CD14-positive monocyte (primary cell): ENCODE data around the gene ASPSCR1. TPM values are rescaled to one million over a fixed set of nuclear protein-coding genes. Genes with fewer than 3 reads are reported as not detected.

Experiments
- DNase-seq, 3 donors: peaks; one replicate each; pipeline ENCODE4 v3.0.0-alpha.2; 2011 to 2022
- H2AFZ ChIP-seq: 2 replicates; pipeline ENCODE4 v1.6.0; 2012; ENCODE audit warnings: mild to moderate bottlenecking, low read depth, low read length, inconsistent platforms; ENCODE audit not compliant: insufficient read depth, poor library complexity, severe bottlenecking
- H3K27ac ChIP-seq, 2 donors: 1 replicate in 1 of 2; 2 replicates in 1 of 2; pipeline ENCODE4 v1.5.1; 2012 to 2013; ENCODE audit warnings: low read length in 2 of 2, control low read depth in 1 of 2, inconsistent platforms in 1 of 2, low read depth in 1 of 2, mild to moderate bottlenecking in 1 of 2
- H3K27me3 ChIP-seq, 2 donors: one replicate each; pipeline versions ENCODE4 v1.6.0 to v1.6.1; 2011 to 2013; ENCODE audit warnings: low read length in 2 of 2; ENCODE audit not compliant: control insufficient read depth in 2 of 2, insufficient read depth in 2 of 2
- H3K36me3 ChIP-seq, 2 donors: replicated peaks in 1 of 2; 1 replicate in 1 of 2; 2 replicates in 1 of 2; pipeline versions ENCODE4 v1.5.1 to v1.6.1; 2012 to 2013; ENCODE audit warnings: low read length in 2 of 2, control low read depth in 1 of 2, inconsistent platforms in 1 of 2, mild to moderate bottlenecking in 1 of 2; ENCODE audit not compliant: insufficient read depth in 2 of 2, control insufficient read depth in 1 of 2
- H3K4me1 ChIP-seq, 2 donors: 1 replicate in 1 of 2; 2 replicates in 1 of 2; pipeline versions ENCODE4 v1.5.1 to v1.6.1; 2012 to 2013; ENCODE audit warnings: low read length in 2 of 2, control low read depth in 1 of 2, inconsistent platforms in 1 of 2, mild to moderate bottlenecking in 1 of 2, moderate library complexity in 1 of 2; ENCODE audit not compliant: insufficient read depth in 2 of 2, control insufficient read depth in 1 of 2
- H3K4me2 ChIP-seq: replicated peaks from 2 replicates; pipeline ENCODE3; 2012; ENCODE audit warnings: low read length, moderate library complexity, mild to moderate bottlenecking; ENCODE audit not compliant: poor library complexity, severe bottlenecking; ENCODE audit errors: extremely low read depth
- H3K4me3 ChIP-seq, 3 experiments: fragments of 200-600 bp in 1 of 3; sonication (generic) in 1 of 3; replicated peaks in 1 of 3; 1 replicate in 2 of 3; 2 replicates in 1 of 3; pipeline ENCODE4 v1.5.1; 2011 to 2013; ENCODE audit warnings: low read length in 3 of 3, mild to moderate bottlenecking in 3 of 3, control low read depth in 2 of 3, low read depth in 2 of 3, inconsistent platforms in 1 of 3, moderate library complexity in 1 of 3
- H3K79me2 ChIP-seq: 2 replicates; pipeline ENCODE4 v1.6.0; 2012; ENCODE audit warnings: mild to moderate bottlenecking, control low read depth, inconsistent platforms, low read length, moderate library complexity; ENCODE audit not compliant: insufficient read depth
- H3K9ac ChIP-seq: 2 replicates; pipeline ENCODE4 v1.6.0; 2017; ENCODE audit warnings: low read length, mild to moderate bottlenecking; ENCODE audit not compliant: insufficient read depth, poor library complexity, severe bottlenecking
- H3K9me3 ChIP-seq, 2 donors: replicated peaks in 1 of 2; 1 replicate in 1 of 2; 2 replicates in 1 of 2; pipeline versions ENCODE4 v1.5.1 to v1.6.1; 2012 to 2013; ENCODE audit warnings: low read length in 2 of 2, control low read depth in 1 of 2; ENCODE audit not compliant: control insufficient read depth in 1 of 2, insufficient read depth in 1 of 2
- H4K20me1 ChIP-seq: 2 replicates; pipeline ENCODE4 v1.6.0; 2012; ENCODE audit warnings: mild to moderate bottlenecking, low read length, control low read depth, moderate library complexity; ENCODE audit not compliant: insufficient read depth
- H3K27ac Mint-ChIP-seq, 7 donors: one replicate each; pipeline ENCODE4 v1.8.0; 2020; ENCODE audit warnings: mild to moderate bottlenecking in 7 of 7, mixed read lengths in 7 of 7, moderate library complexity in 6 of 7, inconsistent platforms in 2 of 7
- H3K27me3 Mint-ChIP-seq, 3 donors: one replicate each; pipeline ENCODE4 v1.8.0; 2021 to 2022; ENCODE audit warnings: low read depth in 3 of 3, mild to moderate bottlenecking in 3 of 3, mixed read lengths in 3 of 3, moderate library complexity in 3 of 3, inconsistent platforms in 1 of 3
- H3K36me3 Mint-ChIP-seq, 2 donors: one replicate each; pipeline ENCODE4 v1.8.0; 2020; ENCODE audit warnings: mixed read lengths in 2 of 2, inconsistent platforms in 1 of 2, mild to moderate bottlenecking in 1 of 2
- H3K4me1 Mint-ChIP-seq: one replicate; pipeline ENCODE4 v1.8.0; 2020; ENCODE audit warnings: mild to moderate bottlenecking, mixed read lengths
- H3K4me3 Mint-ChIP-seq, 2 donors: one replicate each; pipeline ENCODE4 v1.8.0; 2020; ENCODE audit warnings: mild to moderate bottlenecking in 2 of 2, mixed read lengths in 2 of 2, moderate library complexity in 1 of 2
- H3K9me3 Mint-ChIP-seq, 7 donors: one replicate each; pipeline ENCODE4 v1.8.0; 2020 to 2022; ENCODE audit warnings: mixed read lengths in 7 of 7, mild to moderate bottlenecking in 6 of 7, moderate library complexity in 6 of 7, inconsistent platforms in 2 of 7
- CTCF ChIP-seq: fragments of 200-600 bp; IDR thresholded peaks from one replicate; pipeline ENCODE4 v1.8.0; 2022; ENCODE audit warnings: antibody characterized with exemption, mild to moderate bottlenecking
- WGBS: methylation state at CpG from one replicate; pipeline ENCODE4 v1.1.5; 2013; ENCODE audit warnings: missing lambda C conversion rate; ENCODE audit not compliant: insufficient coverage; 5-methylcytosine and 5-hydroxymethylcytosine counted together
- intact Hi-C, 2 donors: fragments of 100-400 bp; cut with micrococcal nuclease; formaldehyde crosslinking; loops; one replicate each; pipeline versions ENCODE4 v1.15.0 to v1.15.1; 2023
- polyA plus RNA-seq, 3 donors: library from polyadenylated mRNA; depleted of rRNA in 1 of 3; unstranded in 2 of 3; stranded (reverse) in 1 of 3; fragments of 300-500 nt in 2 of 3; fragments of >200 nt in 1 of 3; fragmentation: Illumina TruSeq in 2 of 3; gene quantifications; 1 replicate in 2 of 3; 2 replicates in 1 of 3; pipeline ENCODE4 v1.2.3, GENCODE V29; 2012 to 2021

Gene ASPSCR1
- polyA plus RNA-seq, 3 donors: 25.5 to 31.9 (median 25.6) TPM

- H3K36me3 ChIP-seq: peaks cover 20 to 28% of the 10 kb centered on the region in 2 donors
- Mint-ChIP-seq H3K27me3 (peaks cover 0 to 1% (median under 1%) of the 10 kb centered on the region in 3 donors), H3K4me3 (no peak overlapping the region), H3K36me3 (peaks cover 17 to 34% of the 10 kb centered on the region in 2 donors), H3K9me3 (no peaks in the 10 kb centered on the region), H3K4me1 (peaks cover 9% of the 10 kb centered on the region), H3K27ac (no peak overlapping the region)
- no peak overlapping the region for H3K4me3 ChIP-seq
- no peak overlapping the region for H3K27ac ChIP-seq
- no peaks in the 10 kb centered on the region for H3K27me3 ChIP-seq
- 97% methylated on average over 24 of the region's 24 CpGs for WGBS
- no peak for DNase-seq
- H3K9me3 ChIP-seq: no peaks in the 10 kb centered on the region
- no peak overlapping the region for H2AFZ ChIP-seq
- H3K9ac ChIP-seq: no peak overlapping the region
- H3K4me2 ChIP-seq: no peak overlapping the region
- H4K20me1 ChIP-seq: peaks cover 3% of the 10 kb centered on the region
- H3K79me2 ChIP-seq: peaks cover 7% of the 10 kb centered on the region
- TF ChIP-seq CTCF: no peak
- H3K4me1 ChIP-seq: peaks cover 11 to 17% of the 10 kb centered on the region in 2 donors
- intact Hi-C loops: no loop called here
These were observed 70.0 kb downstream of the ASPSCR1 start for GRCh38 chr17:82047379-82047778.

GRCh38 chr17:82047914-82048570, 70.6 kb downstream of the ASPSCR1 start:
- Histone ChIP-seq H3K27me3 (no peaks in the 10 kb centered on the region), H3K9ac (no peak overlapping the region), H3K4me2 (no peak overlapping the region), H3K4me1 (peaks cover 17 to 23% of the 10 kb centered on the region in 2 donors), H3K27ac (no peak overlapping the region), H3K79me2 (peaks cover 13% of the 10 kb centered on the region), H4K20me1 (peaks cover 9% of the 10 kb centered on the region), H3K9me3 (no peaks in the 10 kb centered on the region), H3K4me3 (no peak overlapping the region), H2AFZ (no peak overlapping the region), H3K36me3 (peaks cover 20 to 28% of the 10 kb centered on the region in 2 donors)
- DNase-seq: no peak
- intact Hi-C loops: no loop called here
- WGBS: 98% methylated on average over 20 of the region's 25 CpGs
- Mint-ChIP-seq H3K27me3 (no peaks in the 10 kb centered on the region), H3K4me1 (peaks cover 15% of the 10 kb centered on the region), H3K36me3 (peaks cover 17 to 34% of the 10 kb centered on the region in 2 donors), H3K27ac (peak overlapping the region in 1 of 7 donors; percentile 45), H3K4me3 (no peak overlapping the region), H3K9me3 (no peaks in the 10 kb centered on the region)
- TF ChIP-seq CTCF: no peak
